Measurements from ENCODE around the gene GALNT15. TPM values are rescaled to one million over a fixed set of nuclear protein-coding genes. Genes with fewer than 3 reads are reported as not detected.

GALNT15 gene
- polyA plus RNA-seq, 4 donors = 1.7 to 3.2 (median 2.5) TPM

GRCh38 chr3:16247282-16248061 is 73.0 kb downstream of the GALNT15 start:
- DNase-seq (ENCODE audit: low read depth in 4 of 4, low spot score in 3 of 4) = peak; percentile 53 to 73 (median 70)

- no peak for DNase-seq (ENCODE audit: low read depth in 4 of 4, low spot score in 3 of 4)
Observed at GRCh38 chr3:16248556-16248955, 74.1 kb downstream of the GALNT15 start.

GRCh38 chr3:16249336-16249735 is 74.9 kb downstream of the GALNT15 start:
- no peak for DNase-seq (ENCODE audit: low read depth in 4 of 4, low spot score in 3 of 4)

- DNase-seq (ENCODE audit: low read depth in 4 of 4, low spot score in 3 of 4) = no peak
Observed at GRCh38 chr3:16249886-16250285, 75.4 kb downstream of the GALNT15 start.

- DNase-seq (ENCODE audit: low read depth in 4 of 4, low spot score in 3 of 4) = no peak
Observed at GRCh38 chr3:16251316-16252085, 77.0 kb downstream of the GALNT15 start.

- no peak for DNase-seq (ENCODE audit: low read depth in 4 of 4, low spot score in 3 of 4)
Observed at GRCh38 chr3:16252243-16252978, 77.9 kb downstream of the GALNT15 start.

GRCh38 chr3:16252988-16253387 is 78.5 kb downstream of the GALNT15 start:
- DNase-seq (ENCODE audit: low read depth in 4 of 4, low spot score in 3 of 4) = no peak

- no peak for DNase-seq (ENCODE audit: low read depth in 4 of 4, low spot score in 3 of 4)
Observed at GRCh38 chr3:16253601-16254000, 79.1 kb downstream of the GALNT15 start.

- no peak for DNase-seq (ENCODE audit: low read depth in 4 of 4, low spot score in 3 of 4)
Observed at GRCh38 chr3:16254916-16255315, 80.4 kb downstream of the GALNT15 start.

- no peak for DNase-seq (ENCODE audit: low read depth in 4 of 4, low spot score in 3 of 4)
Observed at GRCh38 chr3:16255326-16255725, 80.8 kb downstream of the GALNT15 start.

- no peak for DNase-seq (ENCODE audit: low read depth in 4 of 4, low spot score in 3 of 4)
Observed at GRCh38 chr3:16255726-16256125, 81.2 kb downstream of the GALNT15 start.

GRCh38 chr3:16257309-16257708 is 82.8 kb downstream of the GALNT15 start:
- no peak for DNase-seq (ENCODE audit: low read depth in 4 of 4, low spot score in 3 of 4)

GRCh38 chr3:16258177-16258576 is 83.7 kb downstream of the GALNT15 start:
- no peak for DNase-seq (ENCODE audit: low read depth in 4 of 4, low spot score in 3 of 4)

GRCh38 chr3:16258866-16259265 is 84.4 kb downstream of the GALNT15 start:
- DNase-seq (ENCODE audit: low read depth in 4 of 4, low spot score in 3 of 4) = no peak

- DNase-seq (ENCODE audit: low read depth in 4 of 4, low spot score in 3 of 4) = no peak
Observed at GRCh38 chr3:16260046-16260445, 85.6 kb downstream of the GALNT15 start.

GRCh38 chr3:16262174-16262573 is 87.7 kb downstream of the GALNT15 start:
- DNase-seq (ENCODE audit: low read depth in 4 of 4, low spot score in 3 of 4) = no peak

- no peak for DNase-seq (ENCODE audit: low read depth in 4 of 4, low spot score in 3 of 4)
Observed at GRCh38 chr3:16264174-16264707, 89.8 kb downstream of the GALNT15 start.

- DNase-seq (ENCODE audit: low read depth in 4 of 4, low spot score in 3 of 4) = peak; percentile 98 to 99 (median 99)
Observed at GRCh38 chr3:16264708-16265454, 90.4 kb downstream of the GALNT15 start, which contains the start of the genes DPH3 and OXNAD1. DPH3 (minus strand) TSS chr3:16264943; CDS start chr3:16264876, 67 bp downstream. OXNAD1 (plus strand) TSS chr3:16265212; CDS start chr3:16270953, 5,741 bp downstream.

GRCh38 chr3:16265455-16265786 is 90.9 kb downstream of the GALNT15 start:
- DNase-seq (ENCODE audit: low read depth in 4 of 4, low spot score in 3 of 4) = no peak

GRCh38 chr3:16266714-16267113 is 92.2 kb downstream of the GALNT15 start:
- DNase-seq (ENCODE audit: low read depth in 4 of 4, low spot score in 3 of 4) = no peak
